Left renal pelvis (tissue), 4 donors: ENCODE measurements around the gene UBN2. TPM values are rescaled to one million over a fixed set of nuclear protein-coding genes. Genes with fewer than 3 reads are reported as not detected.

ENCODE experiments used
- DNase-seq, 4 donors: peaks; one replicate each; pipeline ENCODE4 v3.0.0-alpha.2; 2013; ENCODE audit warnings: low read depth in 4 of 4, low spot score in 3 of 4
- polyA plus RNA-seq, 4 donors: library from polyadenylated mRNA; unstranded; fragments of 120-200 nt; gene quantifications; one replicate each; pipeline ENCODE4 v1.2.1, GENCODE V29; 2013; ENCODE audit not compliant: insufficient read length in 4 of 4

Gene UBN2
- polyA plus RNA-seq, 4 donors = 11.6 to 22.9 (median 14.2) TPM

GRCh38 chr7:139231513-139232376 is 708 bp downstream of the UBN2 start:
- DNase-seq = no peak

- no peak for DNase-seq
Observed at GRCh38 chr7:139232377-139232717, 1.3 kb downstream of the UBN2 start.

- no peak for DNase-seq
Observed at GRCh38 chr7:139232904-139233303, 1.9 kb downstream of the UBN2 start.

- DNase-seq = no peak
Observed at GRCh38 chr7:139241258-139241657, 10.2 kb downstream of the UBN2 start.

- DNase-seq = no peak
Observed at GRCh38 chr7:139242741-139243281, 11.8 kb downstream of the UBN2 start.

GRCh38 chr7:139245401-139245800 is 14.4 kb downstream of the UBN2 start:
- no peak for DNase-seq

- no peak for DNase-seq
Observed at GRCh38 chr7:139246494-139246893, 15.5 kb downstream of the UBN2 start.

- no peak for DNase-seq
Observed at GRCh38 chr7:139246905-139247304, 15.9 kb downstream of the UBN2 start.

- DNase-seq = no peak
Observed at GRCh38 chr7:139249179-139249810, 18.3 kb downstream of the UBN2 start.

GRCh38 chr7:139252451-139252850 is 21.4 kb downstream of the UBN2 start:
- no peak for DNase-seq

GRCh38 chr7:139254281-139254680 is 23.2 kb downstream of the UBN2 start:
- DNase-seq = no peak

GRCh38 chr7:139254728-139255127 is 23.7 kb downstream of the UBN2 start:
- DNase-seq = no peak

GRCh38 chr7:139255290-139255689 is 24.3 kb downstream of the UBN2 start:
- DNase-seq = no peak

- no peak for DNase-seq
Observed at GRCh38 chr7:139259142-139259541, 28.1 kb downstream of the UBN2 start.

- no peak for DNase-seq
Observed at GRCh38 chr7:139264220-139264619, 33.2 kb downstream of the UBN2 start.

GRCh38 chr7:139265673-139266072 is 34.6 kb downstream of the UBN2 start:
- no peak for DNase-seq

- DNase-seq = no peak
Observed at GRCh38 chr7:139271718-139272628, 40.9 kb downstream of the UBN2 start.

GRCh38 chr7:139284252-139284896 is 53.3 kb downstream of the UBN2 start:
- DNase-seq = no peak

- no peak for DNase-seq
Observed at GRCh38 chr7:139286144-139286543, 55.1 kb downstream of the UBN2 start.

GRCh38 chr7:139292821-139293220 is 61.8 kb downstream of the UBN2 start:
- no peak for DNase-seq
